Fibroblast of lung (primary cell): ENCODE measurements around the gene GAR1. TPM values are rescaled to one million over a fixed set of nuclear protein-coding genes. Genes with fewer than 3 reads are reported as not detected.

Source experiments
- DNase-seq, 2 donors: peaks; one replicate each; pipeline versions ENCODE4 v3.0.0 to v3.0.0-alpha.2; 2010; ENCODE audit warnings: low read depth in 2 of 2
- H2AFZ ChIP-seq: 2 replicates; pipeline ENCODE4 v1.5.1; 2012; ENCODE audit warnings: low read length, control low read depth, inconsistent platforms
- H3K27ac ChIP-seq: 2 replicates; pipeline ENCODE4 v1.5.1; 2011; ENCODE audit warnings: low read length, control low read depth; ENCODE audit not compliant: insufficient read depth
- H3K27me3 ChIP-seq: 2 replicates; pipeline ENCODE4 v1.5.1; 2011; ENCODE audit warnings: mild to moderate bottlenecking, low read length; ENCODE audit not compliant: control insufficient read depth, insufficient read depth
- H3K36me3 ChIP-seq: 2 replicates; pipeline ENCODE4 v1.5.1; 2011; ENCODE audit warnings: low read length; ENCODE audit not compliant: control insufficient read depth, insufficient read depth
- H3K4me1 ChIP-seq: 2 replicates; pipeline ENCODE4 v1.5.1; 2011; ENCODE audit warnings: low read length; ENCODE audit not compliant: control insufficient read depth, insufficient read depth; ENCODE audit errors: extremely low read depth
- H3K4me2 ChIP-seq: 2 replicates; pipeline ENCODE4 v1.5.1; 2011; ENCODE audit warnings: low read length, control low read depth; ENCODE audit not compliant: insufficient read depth; ENCODE audit errors: extremely low read depth
- H3K4me3 ChIP-seq, 4 experiments: fragments of 200-600 bp in 1 of 4; sonication (generic) in 1 of 4; replicated peaks in 1 of 4; 2 replicates each; pipeline ENCODE4 v1.5.1; 2011 to 2016; ENCODE audit warnings: low read length in 4 of 4, low read depth in 3 of 4, mild to moderate bottlenecking in 3 of 4, control low read depth in 2 of 4, inconsistent platforms in 1 of 4, mixed read lengths in 1 of 4; ENCODE audit not compliant: insufficient read depth in 1 of 4; ENCODE audit errors: control extremely low read depth in 1 of 4
- H3K79me2 ChIP-seq: 2 replicates; pipeline ENCODE4 v1.5.1; 2012; ENCODE audit warnings: mild to moderate bottlenecking, low read length, inconsistent platforms; ENCODE audit not compliant: control insufficient read depth, insufficient read depth
- H3K9ac ChIP-seq: 2 replicates; pipeline ENCODE4 v1.5.1; 2011; ENCODE audit warnings: mild to moderate bottlenecking, low read length, control low read depth; ENCODE audit not compliant: insufficient read depth
- H3K9me3 ChIP-seq: 2 replicates; pipeline ENCODE4 v1.5.1; 2012; ENCODE audit warnings: low read depth, low read length; ENCODE audit not compliant: control insufficient read depth, insufficient read depth
- H4K20me1 ChIP-seq: 2 replicates; pipeline ENCODE4 v1.5.1; 2011; ENCODE audit warnings: low read length; ENCODE audit not compliant: control insufficient read depth, insufficient read depth; ENCODE audit errors: extremely low read depth
- CTCF ChIP-seq, 2 donors: IDR thresholded peaks in 1 of 2; conservative IDR thresholded peaks in 1 of 2; 1 replicate in 1 of 2; 2 replicates in 1 of 2; pipeline ENCODE4 v1.5.1; 2011 to 2012; ENCODE audit warnings: low read length in 2 of 2, control low read depth in 1 of 2, inconsistent platforms in 1 of 2, low read depth in 1 of 2, mild to moderate bottlenecking in 1 of 2
- EZH2 ChIP-seq: IDR thresholded peaks from 2 replicates; pipeline ENCODE4 v1.5.1; 2012; ENCODE audit warnings: low read length, control low read depth, mild to moderate bottlenecking; ENCODE audit errors: missing control alignments
- polyA plus RNA-seq, 2 donors: library from polyadenylated mRNA; depleted of rRNA in 1 of 2; stranded (reverse) in 1 of 2; unstranded in 1 of 2; fragments of >200 nt; gene quantifications; 2 replicates each; pipeline ENCODE4 v1.2.1, GENCODE V29; 2011 to 2012; ENCODE audit warnings: missing spikeins in 1 of 2
- total RNA-seq: library from RNA; depleted of rRNA; stranded (reverse); fragments of >200 nt; gene quantifications from 2 replicates; pipeline ENCODE4 v1.2.1, GENCODE V29; 2014

Gene GAR1
- total and polyA plus RNA-seq, 2 donors (not counting 1 experiment from before 2014, with no cell fraction given), result 2.5 to 20.3 TPM

- H2AFZ ChIP-seq, result no peak overlapping the region
- H3K4me1 ChIP-seq, result no peaks in the 10 kb centered on the region
- no peaks in the 10 kb centered on the region for H3K9me3 ChIP-seq
- H3K27ac ChIP-seq, result no peak overlapping the region
- H3K9ac ChIP-seq, result no peak overlapping the region
- no peaks in the 10 kb centered on the region for H3K79me2 ChIP-seq
- no peaks in the 10 kb centered on the region for H3K27me3 ChIP-seq
- no peak for DNase-seq
- TF ChIP-seq CTCF (conservative IDR thresholded peaks at IDR 0.05 in 1 of 2, IDR thresholded peaks at IDR 0.05 in 1 of 2; ENCODE audit: low read depth in 1 of 2, low read length in 2 of 2) (no peak), EZH2 (no peak)
- no peak overlapping the region for H3K4me3 ChIP-seq
- H3K4me2 ChIP-seq, result no peak overlapping the region
- H4K20me1 ChIP-seq, result no peaks in the 10 kb centered on the region
- no peaks in the 10 kb centered on the region for H3K36me3 ChIP-seq
These were observed 27.8 kb upstream of the GAR1 start for GRCh38 chr4:109787807-109788206.

- H3K79me2 ChIP-seq, result no peaks in the 10 kb centered on the region
- no peaks in the 10 kb centered on the region for H3K4me1 ChIP-seq
- TF ChIP-seq CTCF (conservative IDR thresholded peaks at IDR 0.05 in 1 of 2, IDR thresholded peaks at IDR 0.05 in 1 of 2; ENCODE audit: low read depth in 1 of 2, low read length in 2 of 2) (no peak), EZH2 (no peak)
- H3K9me3 ChIP-seq, result no peaks in the 10 kb centered on the region
- H3K27me3 ChIP-seq, result peaks cover 2% of the 10 kb centered on the region
- H3K27ac ChIP-seq, result no peak overlapping the region
- no peak overlapping the region for H3K4me2 ChIP-seq
- no peak overlapping the region for H2AFZ ChIP-seq
- DNase-seq, result no peak
- H4K20me1 ChIP-seq, result no peaks in the 10 kb centered on the region
- H3K36me3 ChIP-seq, result no peaks in the 10 kb centered on the region
- no peak overlapping the region for H3K4me3 ChIP-seq
- H3K9ac ChIP-seq, result no peak overlapping the region
These were observed 20.5 kb upstream of the GAR1 start for GRCh38 chr4:109795059-109795458.

- Histone ChIP-seq H3K9me3 (no peaks in the 10 kb centered on the region), H3K4me1 (no peaks in the 10 kb centered on the region), H4K20me1 (no peaks in the 10 kb centered on the region), H3K4me2 (no peak overlapping the region), H3K36me3 (no peaks in the 10 kb centered on the region), H3K4me3 (no peak overlapping the region), H2AFZ (no peak overlapping the region), H3K27me3 (peaks cover 2% of the 10 kb centered on the region), H3K9ac (no peak overlapping the region), H3K79me2 (no peaks in the 10 kb centered on the region), H3K27ac (no peak overlapping the region)
- TF ChIP-seq EZH2, result no peak
- TF ChIP-seq CTCF (conservative IDR thresholded peaks at IDR 0.05 in 1 of 2, IDR thresholded peaks at IDR 0.05 in 1 of 2; ENCODE audit: low read depth in 1 of 2, low read length in 2 of 2), result no peak
- no peak for DNase-seq
These were observed 16.7 kb upstream of the GAR1 start for GRCh38 chr4:109798866-109799265.
